Small intestine (tissue), 7 donors: ENCODE data around the gene CRTAC1. TPM values are rescaled to one million over a fixed set of nuclear protein-coding genes. Genes with fewer than 3 reads are reported as not detected.

Source experiments
- DNase-seq, 2 donors: peaks; one replicate each; pipeline versions ENCODE4 v3.0.0 to v3.0.0-alpha.2; 2013
- FAIRE-seq: peaks from 2 replicates; lab custom pipeline; 2012; peaks lifted over from hg19 to GRCh38; lab: Jason Lieb, UNC
- H3K27ac ChIP-seq, 3 donors: one replicate each; pipeline ENCODE4 v1.5.1; 2013; ENCODE audit warnings: low read length in 2 of 3, mild to moderate bottlenecking in 2 of 3, control low read depth in 1 of 3, inconsistent platforms in 1 of 3, low read depth in 1 of 3, moderate library complexity in 1 of 3
- H3K27me3 ChIP-seq, 3 donors: one replicate each; pipeline ENCODE4 v1.6.1; 2013; ENCODE audit warnings: low read length in 3 of 3, inconsistent platforms in 1 of 3; ENCODE audit not compliant: control insufficient read depth in 3 of 3, insufficient read depth in 3 of 3
- H3K36me3 ChIP-seq, 3 donors: one replicate each; pipeline ENCODE4 v1.6.1; 2013; ENCODE audit warnings: low read length in 3 of 3, inconsistent platforms in 1 of 3, low read depth in 1 of 3, mild to moderate bottlenecking in 1 of 3, moderate library complexity in 1 of 3; ENCODE audit not compliant: control insufficient read depth in 3 of 3, insufficient read depth in 2 of 3
- H3K4me1 ChIP-seq, 3 donors: one replicate each; pipeline ENCODE4 v1.6.1; 2013; ENCODE audit warnings: low read length in 2 of 3, inconsistent platforms in 1 of 3, low read depth in 1 of 3, mild to moderate bottlenecking in 1 of 3, moderate library complexity in 1 of 3; ENCODE audit not compliant: control insufficient read depth in 3 of 3, insufficient read depth in 2 of 3
- H3K4me3 ChIP-seq, 3 donors: one replicate each; pipeline ENCODE4 v1.5.1; 2013; ENCODE audit warnings: low read length in 3 of 3, control low read depth in 1 of 3, inconsistent platforms in 1 of 3, low read depth in 1 of 3, mild to moderate bottlenecking in 1 of 3, moderate library complexity in 1 of 3
- H3K9me3 ChIP-seq, 2 donors: one replicate each; pipeline ENCODE4 v1.6.1; 2013; ENCODE audit warnings: low read depth in 1 of 2, low read length in 1 of 2; ENCODE audit not compliant: control insufficient read depth in 2 of 2, insufficient read depth in 1 of 2
- WGBS, 3 donors: extraction: QIAGEN DNeasy Blood & Tissue Kit; methylation state at CpG; one replicate each; pipeline ENCODE4 v1.1.7; 2013; 5-methylcytosine and 5-hydroxymethylcytosine counted together
- polyA plus RNA-seq, 4 donors: library from polyadenylated mRNA; stranded (reverse) in 3 of 4; unstranded in 1 of 4; fragments of 200-250 nt in 3 of 4; fragments of 120-200 nt in 1 of 4; gene quantifications; one replicate each; pipeline versions ENCODE4 v1.2.1 to v1.2.3, GENCODE V29; 2013
- donor health status: healthy with polysubstance abuse.
- donor health status: control.
- donor health status: control.
- donor health status: Bipolar disorder and iron deficiency.
- donor health status: healthy.

CRTAC1 gene
- polyA plus RNA-seq, 4 donors = 0.75 to 2.3 TPM; not detected in 2

- peaks cover 0 to 14% of the 10 kb centered on the region in 2 donors for H3K9me3 ChIP-seq
- H3K27me3 ChIP-seq = no peaks in the 10 kb centered on the region
- H3K4me1 ChIP-seq = peaks cover 0 to 6% (median 0%) of the 10 kb centered on the region in 3 donors
- 94 to 98% (median 96%) methylated on average over 3 of the region's 3 CpGs for WGBS, 3 donors
- H3K36me3 ChIP-seq = no peaks in the 10 kb centered on the region
- H3K4me3 ChIP-seq = no peak overlapping the region
- DNase-seq = no peak
- no peak for FAIRE-seq
- H3K27ac ChIP-seq = no peak overlapping the region
Observed at GRCh38 chr10:97838091-97838490, 192.3 kb downstream of the CRTAC1 start.

GRCh38 chr10:97836446-97836845 lies 194.0 kb downstream of the CRTAC1 start:
- peaks cover 0 to 3% (median 0%) of the 10 kb centered on the region in 3 donors for H3K27me3 ChIP-seq
- DNase-seq (no peak), FAIRE-seq (no peak)
- no peaks in the 10 kb centered on the region for H3K36me3 ChIP-seq
- 84 to 89% (median 88%) methylated on average over 2 of the region's 2 CpGs for WGBS, 3 donors
- H3K4me3 ChIP-seq = no peak overlapping the region
- no peak overlapping the region for H3K27ac ChIP-seq
- H3K9me3 ChIP-seq = peaks cover 0 to 14% of the 10 kb centered on the region in 2 donors
- peaks cover 0 to 2% (median 0%) of the 10 kb centered on the region in 3 donors for H3K4me1 ChIP-seq

- FAIRE-seq = no peak
- 73 to 88% (median 86%) methylated on average over 2 of the region's 2 CpGs for WGBS, 3 donors
- Histone ChIP-seq H3K4me3 (no peak overlapping the region), H3K27ac (no peak overlapping the region), H3K9me3 (peaks cover 0 to 5% of the 10 kb centered on the region in 2 donors), H3K36me3 (no peaks in the 10 kb centered on the region), H3K27me3 (peaks cover 0 to 3% (median 0%) of the 10 kb centered on the region in 3 donors), H3K4me1 (no peaks in the 10 kb centered on the region)
- DNase-seq = no peak
Observed at GRCh38 chr10:97831259-97831658, 199.2 kb downstream of the CRTAC1 start.

- Histone ChIP-seq H3K4me3 (no peak overlapping the region), H3K36me3 (no peaks in the 10 kb centered on the region), H3K9me3 (no peaks in the 10 kb centered on the region), H3K27me3 (peaks cover 0 to 3% (median 0%) of the 10 kb centered on the region in 3 donors), H3K4me1 (no peaks in the 10 kb centered on the region), H3K27ac (no peak overlapping the region)
- FAIRE-seq = no peak
- no peak for DNase-seq
- WGBS, 3 donors = 4 to 16% (median 9%) methylated on average over 3 of the region's 3 CpGs
Observed at GRCh38 chr10:97830064-97830463, 200.4 kb downstream of the CRTAC1 start.

- Histone ChIP-seq H3K9me3 (no peaks in the 10 kb centered on the region), H3K27ac (no peak overlapping the region), H3K36me3 (no peaks in the 10 kb centered on the region), H3K4me1 (no peaks in the 10 kb centered on the region), H3K4me3 (no peak overlapping the region), H3K27me3 (peaks cover 0 to 3% (median 0%) of the 10 kb centered on the region in 3 donors)
- DNase-seq = no peak
- no peak for FAIRE-seq
- WGBS, 3 donors = 60 to 79% (median 74%) methylated on average over 2 of the region's 2 CpGs
Observed at GRCh38 chr10:97828721-97829120, 201.7 kb downstream of the CRTAC1 start.

GRCh38 chr10:97827702-97828291 lies 202.6 kb downstream of the CRTAC1 start:
- WGBS, 3 donors = 53 to 67% (median 63%) methylated on average over 10 of the region's 10 CpGs
- no peaks in the 10 kb centered on the region for H3K9me3 ChIP-seq
- peaks cover 0 to 2% (median 0%) of the 10 kb centered on the region in 3 donors for H3K27me3 ChIP-seq
- H3K36me3 ChIP-seq = no peaks in the 10 kb centered on the region
- FAIRE-seq = no peak
- DNase-seq = no peak
- no peak overlapping the region for H3K4me3 ChIP-seq
- H3K27ac ChIP-seq = no peak overlapping the region
- H3K4me1 ChIP-seq = no peaks in the 10 kb centered on the region

GRCh38 chr10:97826892-97827291 lies 203.5 kb downstream of the CRTAC1 start:
- H3K4me3 ChIP-seq = no peak overlapping the region
- no peaks in the 10 kb centered on the region for H3K36me3 ChIP-seq
- H3K9me3 ChIP-seq = no peaks in the 10 kb centered on the region
- DNase-seq (no peak), FAIRE-seq (no peak)
- no peaks in the 10 kb centered on the region for H3K27me3 ChIP-seq
- H3K4me1 ChIP-seq = no peaks in the 10 kb centered on the region
- 74 to 81% (median 79%) methylated on average over 1 of the region's 1 CpG for WGBS, 3 donors
- no peak overlapping the region for H3K27ac ChIP-seq

GRCh38 chr10:97825020-97825760 lies 205.2 kb downstream of the CRTAC1 start:
- H3K27ac ChIP-seq = no peak overlapping the region
- FAIRE-seq (no peak), DNase-seq (no peak)
- no peaks in the 10 kb centered on the region for H3K36me3 ChIP-seq
- no peaks in the 10 kb centered on the region for H3K4me1 ChIP-seq
- WGBS, 3 donors = 78 to 86% (median 78%) methylated on average over 12 of the region's 12 CpGs
- no peaks in the 10 kb centered on the region for H3K9me3 ChIP-seq
- no peak overlapping the region for H3K4me3 ChIP-seq
- H3K27me3 ChIP-seq = no peaks in the 10 kb centered on the region
